A549 (cell line): ENCODE results near the gene OR10W1. TPM values are rescaled to one million over a fixed set of nuclear protein-coding genes. Genes with fewer than 3 reads are reported as not detected.

ENCODE experiments used
- ATAC-seq, 2 experiments: fragments of 200-7000 bp in 1 of 2; fragments of >200 bp in 1 of 2; cut with Nextera tagmentation in 1 of 2; cut with Tn5 transposase in 1 of 2; 3 replicates each; pipeline versions ENCODE4 v1.8.0 to v1.9.1; 2018 to 2020; ENCODE audit warnings: mild to moderate bottlenecking in 1 of 2, moderate library complexity in 1 of 2
- CTCF ChIA-PET: fragments of 300-600 bp; sonication (Branson Sonifier 250); formaldehyde crosslinking; extraction: SDS; loops from one replicate; lab custom pipeline; 2021; ENCODE audit warnings: antibody characterized with exemption, inconsistent platforms; lab: Yijun Ruan, JAX
- POLR2A ChIA-PET: fragments of 350-600 bp; formaldehyde crosslinking; extraction: SDS; loops from one replicate; lab custom pipeline; 2021; ENCODE audit warnings: antibody characterized with exemption, inconsistent platforms; lab: Yijun Ruan, JAX
- DNase-seq, 2 experiments: peaks; one replicate each; pipeline versions ENCODE4 v3.0.0 to v3.0.0-alpha.2; 2011 to 2016; ENCODE audit warnings: low read depth in 1 of 2, low spot score in 1 of 2
- FAIRE-seq: peaks from 2 replicates; lab custom pipeline; 2011; peaks lifted over from hg19 to GRCh38; lab: Jason Lieb, UNC
- H3K27ac ChIP-seq, 2 experiments: fragments of >200 bp; sonication (Bioruptor Twin); formaldehyde crosslinking; 3 replicates each; pipeline ENCODE4 v1.5.1; 2016 to 2017
- H3K4me1 ChIP-seq: fragments of >200 bp; sonication (Bioruptor Twin); formaldehyde crosslinking; 3 replicates; pipeline ENCODE4 v1.6.1; 2016
- H3K4me2 ChIP-seq: fragments of >200 bp; sonication (Bioruptor Twin); formaldehyde crosslinking; 3 replicates; pipeline ENCODE4 v1.6.1; 2016
- H3K4me3 ChIP-seq: fragments of >200 bp; sonication (Bioruptor Twin); formaldehyde crosslinking; 3 replicates; pipeline ENCODE4 v1.5.1; 2016
- H3K9me3 ChIP-seq: fragments of >200 bp; sonication (Bioruptor Twin); formaldehyde crosslinking; 3 replicates; pipeline ENCODE4 v1.6.1; 2016
- ATOH8 ChIP-seq: fragments of 250-450 bp; sonication (Bioruptor Pico); IDR thresholded peaks from 2 replicates; pipeline ENCODE4 v1.5.0; 2020; ENCODE audit warnings: low read depth, mild to moderate bottlenecking, moderate library complexity
- BCL3 ChIP-seq: fragments of >200 bp; sonication (Bioruptor Twin); formaldehyde crosslinking; IDR thresholded peaks from 3 replicates; pipeline ENCODE4 v1.6.1; 2016
- CBX2 ChIP-seq: fragments of 200-600 bp; sonication (generic); IDR thresholded peaks from 2 replicates; pipeline ENCODE4 v1.6.1; 2016; ENCODE audit warnings: low read depth, mild to moderate bottlenecking, borderline replicate concordance
- CHD4 ChIP-seq: fragments of 200-600 bp; sonication (generic); IDR thresholded peaks from 2 replicates; pipeline ENCODE4 v1.6.1; 2016; ENCODE audit warnings: antibody characterized with exemption, mild to moderate bottlenecking, borderline replicate concordance
- EHMT2 ChIP-seq: fragments of 200-600 bp; sonication (generic); IDR thresholded peaks from 2 replicates; pipeline ENCODE4 v1.6.1; 2016; ENCODE audit warnings: antibody characterized with exemption, low read depth, mild to moderate bottlenecking, moderate library complexity
- EP300 ChIP-seq, 2 experiments: fragments of >200 bp; sonication (Bioruptor Twin); formaldehyde crosslinking; IDR thresholded peaks; 2 replicates in 1 of 2; 3 replicates in 1 of 2; pipeline ENCODE4 v1.6.1; 2016 to 2017
- ESRRA ChIP-seq: fragments of 150-350 bp; IDR thresholded peaks from 2 replicates; pipeline ENCODE4 v1.6.1; 2014; ENCODE audit warnings: mild to moderate bottlenecking, low read length, borderline replicate concordance
- FOXS1 ChIP-seq: fragments of 250-450 bp; sonication (Bioruptor Pico); IDR thresholded peaks from 2 replicates; pipeline ENCODE4 v1.5.0; 2020; ENCODE audit warnings: mild to moderate bottlenecking, moderate library complexity
- HDAC2 ChIP-seq: fragments of 200-600 bp; sonication (generic); IDR thresholded peaks from 2 replicates; pipeline ENCODE4 v1.6.1; 2016
- HES2 ChIP-seq: fragments of >200 bp; sonication (Bioruptor Twin); formaldehyde crosslinking; IDR thresholded peaks from 2 replicates; pipeline ENCODE4 v1.6.1; 2016
- HMGXB4 ChIP-seq: fragments of 250-450 bp; sonication (Bioruptor Pico); IDR thresholded peaks from 2 replicates; pipeline ENCODE4 v1.5.0; 2021; ENCODE audit warnings: mild to moderate bottlenecking, moderate library complexity, borderline replicate concordance
- HOXA7 ChIP-seq: fragments of 250-450 bp; sonication (Bioruptor Pico); IDR thresholded peaks from 2 replicates; pipeline ENCODE4 v1.5.0; 2020; ENCODE audit warnings: mild to moderate bottlenecking, moderate library complexity
- JUN ChIP-seq, 2 experiments: fragments of >200 bp; sonication (Bioruptor Twin); formaldehyde crosslinking; IDR thresholded peaks; 2 replicates in 1 of 2; 3 replicates in 1 of 2; pipeline ENCODE4 v1.6.1; 2016 to 2017
- JUNB ChIP-seq: fragments of >200 bp; sonication (Bioruptor Twin); formaldehyde crosslinking; IDR thresholded peaks from 2 replicates; pipeline ENCODE4 v1.6.1; 2016
- KDM5A ChIP-seq: fragments of 200-600 bp; sonication (generic); IDR thresholded peaks from 2 replicates; pipeline ENCODE4 v1.6.1; 2016; ENCODE audit warnings: antibody characterized with exemption, mild to moderate bottlenecking
- NFE2L2 ChIP-seq: fragments of 150-350 bp; conservative IDR thresholded peaks from 2 replicates; pipeline ENCODE4 v1.6.1; 2014; ENCODE audit warnings: low read length
- NR3C1 ChIP-seq: fragments of >200 bp; sonication (Bioruptor Twin); formaldehyde crosslinking; IDR thresholded peaks from 3 replicates; pipeline ENCODE4 v1.6.1; 2017
- PHF8 ChIP-seq: fragments of 200-600 bp; sonication (generic); IDR thresholded peaks from 2 replicates; pipeline ENCODE4 v1.6.1; 2016; ENCODE audit warnings: low read depth, mild to moderate bottlenecking, antibody characterized with exemption, moderate library complexity, borderline replicate concordance
- POLR2AphosphoS2 ChIP-seq: conservative IDR thresholded peaks from 2 replicates; pipeline ENCODE4 v1.6.1; 2012; ENCODE audit warnings: low read length, improper control_type of control experiment, inconsistent platforms
- RCOR1 ChIP-seq: fragments of 150-350 bp; IDR thresholded peaks from 2 replicates; pipeline ENCODE4 v1.6.1; 2014; ENCODE audit warnings: antibody characterized with exemption, low read length, low read depth
- RNF2 ChIP-seq: fragments of 200-600 bp; sonication (generic); IDR thresholded peaks from 2 replicates; pipeline ENCODE4 v1.6.1; 2016; ENCODE audit warnings: low read depth, mild to moderate bottlenecking, antibody characterized with exemption, moderate library complexity, borderline replicate concordance
- SREBF2 ChIP-seq: fragments of 450-650 bp; IDR thresholded peaks from 2 replicates; pipeline ENCODE4 v1.6.1; 2014; ENCODE audit warnings: mild to moderate bottlenecking, moderate library complexity
- ZC3H11A ChIP-seq: fragments of 450-650 bp; IDR thresholded peaks from 2 replicates; pipeline ENCODE4 v1.6.1; 2014; ENCODE audit warnings: antibody characterized with exemption, mild to moderate bottlenecking
- ZFP36 ChIP-seq: fragments of 450-650 bp; IDR thresholded peaks from 2 replicates; pipeline ENCODE4 v1.6.1; 2014; ENCODE audit warnings: borderline replicate concordance; ENCODE audit not compliant: partially characterized antibody
- WGBS: methylation state at CpG from one replicate; pipeline ENCODE4 v1.1.6; 2017; ENCODE audit errors: missing lambda C conversion rate; 5-methylcytosine and 5-hydroxymethylcytosine counted together
- polyA minus RNA-seq: library from RNA; depleted of rRNA, polyadenylated mRNA; stranded (reverse); fragments of >200 nt; gene quantifications from 2 replicates; pipeline ENCODE4 v1.2.3, GENCODE V29; 2011; rRNA and poly(A)+ RNA removed
- polyA plus RNA-seq, 4 experiments: library from polyadenylated mRNA; depleted of rRNA in 3 of 4; stranded (reverse); fragments of >200 nt; fragmentation: RNase III in 1 of 4; extraction: RNeasy Plus Mini Kit Qiagen cat#74134 plus additional on column Dnase treatment in 1 of 4; gene quantifications; 2 replicates in 3 of 4; 3 replicates in 1 of 4; pipeline ENCODE4 v1.2.3, GENCODE V29; 2011 to 2017

OR10W1 gene
- polyA plus RNA-seq (2011; rRNA removed): not detected in 2 replicates
- polyA plus RNA-seq (2012; cell fraction: cytosol; rRNA removed): not detected in 2 replicates
- polyA plus RNA-seq (2012; cell fraction: nucleus; rRNA removed): not detected in 2 replicates
- polyA plus RNA-seq (2017; fragmentation: RNase III; extraction: RNeasy Plus Mini Kit Qiagen cat#74134 plus additional on column Dnase treatment): not detected in 3 replicates
- not detected in 2 replicates for polyA minus RNA-seq

- no peak for DNase-seq
- Histone ChIP-seq H3K4me2 (no peak within 1 kb of the TSS), H3K27ac (no peak within 1 kb of the TSS), H3K4me3 (no peak within 1 kb of the TSS), H3K4me1 (no peaks in the 10 kb centered on the region), H3K9me3 (no peaks in the 10 kb centered on the region)
- FAIRE-seq: no peak
- ATAC-seq: no peak
- TF ChIP-seq ATOH8 (CRISPR knock-in tag): no peak
- TF ChIP-seq HDAC2: no peak
- TF ChIP-seq EP300 (IDR thresholded peaks at IDR 0.05): no peak
- TF ChIP-seq POLR2AphosphoS2: no peak
- TF ChIP-seq FOXS1 (CRISPR knock-in tag): no peak
- no peak for TF ChIP-seq KDM5A
- no peak for TF ChIP-seq NR3C1
- TF ChIP-seq SREBF2: no peak
- TF ChIP-seq HMGXB4 (CRISPR knock-in tag): no peak
- TF ChIP-seq NFE2L2: no peak
- TF ChIP-seq HES2: no peak
- 22% methylated on average over 2 of the region's 2 CpGs for WGBS
- ChIA-PET POLR2A (no interaction called here), CTCF (no interaction called here)
Observed at GRCh38 chr11:58268142-58268541, at the start of gene OR10W1. Gene OR10W1 (minus strand): TSS chr11:58268260. CDS start chr11:58267858, 402 bp downstream.

GRCh38 chr11:58316142-58316541 lies 48.1 kb upstream of the OR10W1 start:
- DNase-seq: no peak
- Histone ChIP-seq H3K27ac (no peak overlapping the region), H3K9me3 (no peaks in the 10 kb centered on the region), H3K4me3 (no peak overlapping the region), H3K4me1 (no peaks in the 10 kb centered on the region), H3K4me2 (no peak overlapping the region)
- CTCF ChIA-PET: no interaction called here
- POLR2A ChIA-PET: no interaction called here
- WGBS: 1% methylated on average over 2 of the region's 2 CpGs
- ATAC-seq: no peak
- no peak for FAIRE-seq
- TF ChIP-seq JUN (IDR thresholded peaks at IDR 0.05): no peak
- no peak for TF ChIP-seq BCL3
- TF ChIP-seq PHF8: no peak

GRCh38 chr11:58301576-58301975 lies 33.5 kb upstream of the OR10W1 start:
- Histone ChIP-seq H3K4me2 (no peak overlapping the region), H3K9me3 (no peaks in the 10 kb centered on the region), H3K4me3 (no peak overlapping the region), H3K4me1 (no peaks in the 10 kb centered on the region), H3K27ac (no peak overlapping the region)
- 25% methylated on average over 2 of the region's 2 CpGs for WGBS
- FAIRE-seq: no peak
- TF ChIP-seq RNF2: no peak
- TF ChIP-seq RCOR1: no peak
- no peak for TF ChIP-seq ZFP36
- TF ChIP-seq HES2: no peak
- TF ChIP-seq HOXA7 (CRISPR knock-in tag): no peak
- TF ChIP-seq ESRRA: no peak
- no peak for TF ChIP-seq JUNB
- no peak for TF ChIP-seq EHMT2
- TF ChIP-seq NR3C1: no peak
- TF ChIP-seq CBX2: no peak
- TF ChIP-seq CHD4: no peak
- no peak for TF ChIP-seq ZC3H11A
- TF ChIP-seq PHF8: no peak
- ChIA-PET CTCF (interaction anchor here (0.6 kb wide), 1 partner anchor 706 kb away, joined by 3 read pairs; no protein-coding TSS in a partner anchor), POLR2A (no interaction called here)
- ATAC-seq: no peak
- no peak for DNase-seq
